HEK293 (cell line): Measurements from ENCODE around the gene NRL.

Experiments
- CTCF ChIA-PET: fragments of 350-600 bp; formaldehyde crosslinking; extraction: SDS; loops from one replicate; lab custom pipeline; 2021; ENCODE audit warnings: antibody characterized with exemption; lab: Yijun Ruan, JAX
- POLR2A ChIA-PET: fragments of 300-600 bp; formaldehyde crosslinking; extraction: SDS; loops from one replicate; lab custom pipeline; 2020; ENCODE audit warnings: antibody characterized with exemption, inconsistent platforms; lab: Yijun Ruan, JAX
- H3K27ac ChIP-seq: fragments of 200-500 bp; sonication (Bioruptor generic); 2 replicates; pipeline ENCODE4 v1.5.1; 2014; ENCODE audit warnings: low read depth, low read length, control low read depth, inconsistent platforms; ENCODE audit errors: extremely low read depth
- H3K36me3 ChIP-seq, 2 experiments: fragments of 200-500 bp in 1 of 2; sonication (Bioruptor generic) in 1 of 2; 1 replicate in 1 of 2; 2 replicates in 1 of 2; pipeline ENCODE4 v1.5.1; 2014 to 2017; ENCODE audit warnings: inconsistent platforms in 2 of 2, low read length in 2 of 2; ENCODE audit not compliant: control insufficient read depth in 2 of 2, insufficient read depth in 1 of 2
- H3K4me1 ChIP-seq: fragments of 200-500 bp; sonication (Bioruptor generic); 2 replicates; pipeline ENCODE4 v1.5.1; 2014; ENCODE audit warnings: mild to moderate bottlenecking, low read length, inconsistent platforms; ENCODE audit not compliant: control insufficient read depth, insufficient read depth
- H3K4me3 ChIP-seq: 2 replicates; pipeline ENCODE4 v1.5.1; 2011; ENCODE audit warnings: low read depth, mild to moderate bottlenecking, control low read depth, low read length, moderate library complexity
- H3K9me3 ChIP-seq: fragments of 200-500 bp; sonication (Bioruptor generic); 2 replicates; pipeline ENCODE4 v1.5.1; 2014; ENCODE audit warnings: low read depth, low read length, inconsistent platforms; ENCODE audit not compliant: control insufficient read depth, insufficient read depth
- HOXA7 ChIP-seq: sonication (generic); formaldehyde crosslinking; IDR thresholded peaks from 2 replicates; pipeline ENCODE4 v1.8.1; 2022; ENCODE audit warnings: missing genetic modification reagents, borderline replicate concordance
- IKZF3 ChIP-seq: fragments of 450-650 bp; IDR thresholded peaks from 2 replicates; pipeline ENCODE4 v1.5.0; 2018; ENCODE audit warnings: missing biosample characterization, mild to moderate bottlenecking, missing genetic modification characterization, moderate library complexity
- KLF16 ChIP-seq: fragments of 450-650 bp; formaldehyde crosslinking; IDR thresholded peaks from 2 replicates; pipeline ENCODE4 v1.5.1; 2017; ENCODE audit warnings: missing biosample characterization, missing genetic modification characterization
- KLF9 ChIP-seq: fragments of 450-650 bp; formaldehyde crosslinking; IDR thresholded peaks from 2 replicates; pipeline ENCODE4 v1.5.1; 2016; ENCODE audit warnings: missing biosample characterization, missing genetic modification characterization, low read depth
- PATZ1 ChIP-seq: fragments of 450-650 bp; formaldehyde crosslinking; IDR thresholded peaks from 2 replicates; pipeline ENCODE4 v1.5.1; 2016; ENCODE audit warnings: missing biosample characterization, missing genetic modification characterization
- SCRT1 ChIP-seq: fragments of 450-650 bp; formaldehyde crosslinking; IDR thresholded peaks from 2 replicates; pipeline ENCODE4 v1.5.1; 2016; ENCODE audit warnings: missing biosample characterization, missing genetic modification characterization, borderline replicate concordance
- SCRT2 ChIP-seq: fragments of 450-650 bp; formaldehyde crosslinking; IDR thresholded peaks from 2 replicates; pipeline ENCODE4 v1.5.1; 2016; ENCODE audit warnings: missing biosample characterization, missing genetic modification characterization
- YY1 ChIP-seq: fragments of 450-650 bp; formaldehyde crosslinking; IDR thresholded peaks from 2 replicates; pipeline ENCODE4 v1.5.1; 2018; ENCODE audit warnings: missing biosample characterization, missing genetic modification characterization
- ZBTB1 ChIP-seq: fragments of 450-650 bp; formaldehyde crosslinking; IDR thresholded peaks from 2 replicates; pipeline ENCODE4 v1.5.1; 2016; ENCODE audit warnings: missing biosample characterization, missing genetic modification characterization
- ZBTB20 ChIP-seq: fragments of 450-650 bp; formaldehyde crosslinking; IDR thresholded peaks from 2 replicates; pipeline ENCODE4 v1.5.1; 2016; ENCODE audit warnings: missing biosample characterization, missing genetic modification characterization
- ZBTB21 ChIP-seq: fragments of 450-650 bp; formaldehyde crosslinking; IDR thresholded peaks from 2 replicates; pipeline ENCODE4 v1.5.1; 2017; ENCODE audit warnings: missing biosample characterization, missing genetic modification characterization
- ZBTB26 ChIP-seq: fragments of 450-650 bp; formaldehyde crosslinking; optimal IDR thresholded peaks from 2 replicates; pipeline ENCODE3; 2016; ENCODE audit warnings: missing biosample characterization, mild to moderate bottlenecking, missing genetic modification characterization
- ZFHX2 ChIP-seq: fragments of 450-650 bp; formaldehyde crosslinking; conservative IDR thresholded peaks from 2 replicates; pipeline ENCODE4 v1.5.1; 2016; ENCODE audit warnings: missing biosample characterization, missing genetic modification characterization
- ZFP37 ChIP-seq: fragments of 450-650 bp; formaldehyde crosslinking; IDR thresholded peaks from 2 replicates; pipeline ENCODE4 v1.5.1; 2016; ENCODE audit warnings: missing biosample characterization, missing genetic modification characterization
- ZNF133 ChIP-seq: fragments of 450-650 bp; formaldehyde crosslinking; IDR thresholded peaks from 2 replicates; pipeline ENCODE4 v1.5.1; 2016; ENCODE audit warnings: missing biosample characterization, missing genetic modification characterization
- ZNF19 ChIP-seq: fragments of 450-650 bp; formaldehyde crosslinking; IDR thresholded peaks from 2 replicates; pipeline ENCODE4; 2016; ENCODE audit warnings: missing biosample characterization, missing genetic modification characterization, low read depth
- ZNF211 ChIP-seq: fragments of 450-650 bp; formaldehyde crosslinking; IDR thresholded peaks from 2 replicates; pipeline ENCODE4 v1.5.1; 2016; ENCODE audit warnings: low read depth, missing biosample characterization, missing genetic modification characterization
- ZNF350 ChIP-seq: fragments of 450-650 bp; formaldehyde crosslinking; IDR thresholded peaks from 2 replicates; pipeline ENCODE4 v1.5.0; 2017; ENCODE audit warnings: missing biosample characterization, mild to moderate bottlenecking, missing genetic modification characterization
- ZNF37A ChIP-seq: fragments of 450-650 bp; IDR thresholded peaks from 2 replicates; pipeline ENCODE4 v1.5.1; 2018; ENCODE audit warnings: missing biosample characterization, missing genetic modification characterization
- ZNF416 ChIP-seq: fragments of 450-650 bp; formaldehyde crosslinking; IDR thresholded peaks from 2 replicates; pipeline ENCODE4 v1.5.1; 2016; ENCODE audit warnings: missing biosample characterization, missing genetic modification characterization
- ZNF433 ChIP-seq: fragments of 450-650 bp; formaldehyde crosslinking; IDR thresholded peaks from 2 replicates; pipeline ENCODE4 v1.5.1; 2016; ENCODE audit warnings: missing biosample characterization, missing genetic modification characterization, low read depth
- ZNF561 ChIP-seq: fragments of 450-650 bp; IDR thresholded peaks from 2 replicates; pipeline ENCODE4 v1.5.1; 2018; ENCODE audit warnings: missing biosample characterization, missing genetic modification characterization, borderline replicate concordance
- ZNF768 ChIP-seq: fragments of 450-650 bp; formaldehyde crosslinking; IDR thresholded peaks from 2 replicates; pipeline ENCODE4 v1.5.1; 2018; ENCODE audit warnings: missing biosample characterization, mild to moderate bottlenecking, missing genetic modification characterization
- ZNF785 ChIP-seq: fragments of 450-650 bp; formaldehyde crosslinking; IDR thresholded peaks from 2 replicates; pipeline ENCODE4 v1.5.1; 2016; ENCODE audit warnings: missing biosample characterization, missing genetic modification characterization
- ZSCAN16 ChIP-seq: fragments of 450-650 bp; formaldehyde crosslinking; IDR thresholded peaks from 2 replicates; pipeline ENCODE4 v1.5.1; 2016; ENCODE audit warnings: missing biosample characterization, missing genetic modification characterization
- TF ChIP-seq, protein P1 (sequence below): fragments of 450-650 bp; formaldehyde crosslinking; IDR thresholded peaks from 2 replicates; pipeline ENCODE4 v1.5.1; 2017; ENCODE audit warnings: missing biosample characterization, missing genetic modification characterization
- TF ChIP-seq, protein P2 (sequence below): fragments of 450-650 bp; formaldehyde crosslinking; IDR thresholded peaks from 2 replicates; pipeline ENCODE4 v1.5.1; 2016; ENCODE audit warnings: missing biosample characterization, missing genetic modification characterization

The NRL gene

GRCh38 chr14:24136684-24137528 lies 22.2 kb upstream of the NRL start (continued):
- TF ChIP-seq SCRT1 (tag by site-specific recombination) (0 out of 2 replicates have a peak, but pooled peaks have one; percentile 30), ZNF19 (tag by site-specific recombination) (no peak), ZNF211 (no peak), ZFP37 (no peak), ZSCAN16 (tag by site-specific recombination) (no peak), IKZF3 (tag by site-specific recombination) (0 out of 2 replicates have a peak, but pooled peaks have one; percentile 54), ZBTB20 (tag by site-specific recombination) (peak; percentile 45; the same call in 1 of the 2 replicates), ZNF785 (tag by site-specific recombination) (no peak), ZNF768 (no peak), ZNF416 (tag by site-specific recombination) (no peak), ZNF133 (tag by site-specific recombination) (no peak), ZBTB21 (no peak), SCRT2 (tag by site-specific recombination) (peak; percentile 65)
- TF ChIP-seq, protein P1, sequence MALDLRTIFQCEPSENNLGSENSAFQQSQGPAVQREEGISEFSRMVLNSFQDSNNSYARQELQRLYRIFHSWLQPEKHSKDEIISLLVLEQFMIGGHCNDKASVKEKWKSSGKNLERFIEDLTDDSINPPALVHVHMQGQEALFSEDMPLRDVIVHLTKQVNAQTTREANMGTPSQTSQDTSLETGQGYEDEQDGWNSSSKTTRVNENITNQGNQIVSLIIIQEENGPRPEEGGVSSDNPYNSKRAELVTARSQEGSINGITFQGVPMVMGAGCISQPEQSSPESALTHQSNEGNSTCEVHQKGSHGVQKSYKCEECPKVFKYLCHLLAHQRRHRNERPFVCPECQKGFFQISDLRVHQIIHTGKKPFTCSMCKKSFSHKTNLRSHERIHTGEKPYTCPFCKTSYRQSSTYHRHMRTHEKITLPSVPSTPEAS (tag by site-specific recombination): no peak

GRCh38 chr14:24135834-24136683 lies 21.3 kb upstream of the NRL start, which contains the start of gene PSME1:
Gene PSME1 (plus strand): TSS chr14:24136194. CDS start chr14:24136263, 69 bp downstream.
- POLR2A ChIA-PET: interaction anchor here (0.6 to 7.3 kb wide), 24 partner anchors 9 to 1253 kb away, joined by 3 to 163 read pairs (median 4); partner anchors contain the start of genes CIDEB, DCAF11, IPO4 and IRF9
- peaks cover 11 to 27% of the 10 kb centered on the region in 2 experiments for H3K36me3 ChIP-seq
- peak within 1 kb of the TSS; percentile 90 for H3K27ac ChIP-seq
- no peaks in the 10 kb centered on the region for H3K9me3 ChIP-seq
- H3K4me3 ChIP-seq: peak within 1 kb of the TSS; percentile 92
- CTCF ChIA-PET: interaction anchor here (0.6 to 1.0 kb wide), 3 partner anchors 21 to 43 kb away, joined by 3 to 6 read pairs (median 3); partner anchors contain the start of genes DCAF11, IRF9 and NRL
- H3K4me1 ChIP-seq: peaks cover 4% of the 10 kb centered on the region; the same call in 1 of the 2 replicates
- TF ChIP-seq ZFHX2 (tag by site-specific recombination): peak; percentile 69
- TF ChIP-seq YY1 (tag by site-specific recombination): 0 out of 2 replicates have a peak, but pooled peaks have one; percentile 33
- no peak for TF ChIP-seq ZFP37
- peak; percentile 87 for TF ChIP-seq PATZ1 (tag by site-specific recombination)
- no peak for TF ChIP-seq ZNF433 (tag by site-specific recombination)
- TF ChIP-seq, protein P2, sequence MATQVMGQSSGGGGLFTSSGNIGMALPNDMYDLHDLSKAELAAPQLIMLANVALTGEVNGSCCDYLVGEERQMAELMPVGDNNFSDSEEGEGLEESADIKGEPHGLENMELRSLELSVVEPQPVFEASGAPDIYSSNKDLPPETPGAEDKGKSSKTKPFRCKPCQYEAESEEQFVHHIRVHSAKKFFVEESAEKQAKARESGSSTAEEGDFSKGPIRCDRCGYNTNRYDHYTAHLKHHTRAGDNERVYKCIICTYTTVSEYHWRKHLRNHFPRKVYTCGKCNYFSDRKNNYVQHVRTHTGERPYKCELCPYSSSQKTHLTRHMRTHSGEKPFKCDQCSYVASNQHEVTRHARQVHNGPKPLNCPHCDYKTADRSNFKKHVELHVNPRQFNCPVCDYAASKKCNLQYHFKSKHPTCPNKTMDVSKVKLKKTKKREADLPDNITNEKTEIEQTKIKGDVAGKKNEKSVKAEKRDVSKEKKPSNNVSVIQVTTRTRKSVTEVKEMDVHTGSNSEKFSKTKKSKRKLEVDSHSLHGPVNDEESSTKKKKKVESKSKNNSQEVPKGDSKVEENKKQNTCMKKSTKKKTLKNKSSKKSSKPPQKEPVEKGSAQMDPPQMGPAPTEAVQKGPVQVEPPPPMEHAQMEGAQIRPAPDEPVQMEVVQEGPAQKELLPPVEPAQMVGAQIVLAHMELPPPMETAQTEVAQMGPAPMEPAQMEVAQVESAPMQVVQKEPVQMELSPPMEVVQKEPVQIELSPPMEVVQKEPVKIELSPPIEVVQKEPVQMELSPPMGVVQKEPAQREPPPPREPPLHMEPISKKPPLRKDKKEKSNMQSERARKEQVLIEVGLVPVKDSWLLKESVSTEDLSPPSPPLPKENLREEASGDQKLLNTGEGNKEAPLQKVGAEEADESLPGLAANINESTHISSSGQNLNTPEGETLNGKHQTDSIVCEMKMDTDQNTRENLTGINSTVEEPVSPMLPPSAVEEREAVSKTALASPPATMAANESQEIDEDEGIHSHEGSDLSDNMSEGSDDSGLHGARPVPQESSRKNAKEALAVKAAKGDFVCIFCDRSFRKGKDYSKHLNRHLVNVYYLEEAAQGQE (tag by site-specific recombination): no peak
- no peak for TF ChIP-seq HOXA7 (CRISPR knock-in tag)
- TF ChIP-seq ZNF350 (tag by site-specific recombination): no peak
- 0 out of 2 replicates have a peak, but pooled peaks have one; percentile 7 for TF ChIP-seq ZBTB1
- peak; percentile 15; the same call in 1 of the 2 replicates for TF ChIP-seq ZNF561 (tag by site-specific recombination)
- peak; percentile 58 for TF ChIP-seq ZBTB26
- TF ChIP-seq KLF9 (tag by site-specific recombination): peak; percentile 93
- TF ChIP-seq ZNF37A (tag by site-specific recombination): no peak
- no peak for TF ChIP-seq ZNF785 (tag by site-specific recombination)
- peak; percentile 76 for TF ChIP-seq KLF16
